Kidney (tissue), 14 donors: ENCODE results near the gene NME7. TPM values are rescaled to one million over a fixed set of nuclear protein-coding genes. Genes with fewer than 3 reads are reported as not detected.

Experiments
- DNase-seq, 5 donors: peaks; one replicate each; pipeline ENCODE4 v3.0.0-alpha.2; 2013 to 2020
- FAIRE-seq: peaks from 2 replicates; lab custom pipeline; 2012; peaks lifted over from hg19 to GRCh38; lab: Jason Lieb, UNC
- H3K27ac ChIP-seq, 2 donors: one replicate each; pipeline ENCODE4 v1.7.0; 2013; ENCODE audit warnings: low read depth in 2 of 2, low read length in 2 of 2, inconsistent platforms in 1 of 2
- H3K27me3 ChIP-seq: one replicate; pipeline ENCODE4 v1.7.1; 2013; ENCODE audit warnings: low read length, inconsistent platforms; ENCODE audit not compliant: control insufficient read depth, insufficient read depth
- H3K36me3 ChIP-seq, 3 donors: one replicate each; pipeline versions ENCODE4 v1.7.0 to v1.7.1; 2013; ENCODE audit warnings: low read length in 3 of 3, control low read depth in 1 of 3, inconsistent platforms in 1 of 3; ENCODE audit not compliant: insufficient read depth in 3 of 3, control insufficient read depth in 2 of 3
- H3K4me1 ChIP-seq, 3 donors: one replicate each; pipeline versions ENCODE4 v1.7.0 to v1.7.1; 2013; ENCODE audit warnings: low read length in 3 of 3, inconsistent platforms in 1 of 3, low read depth in 1 of 3; ENCODE audit not compliant: control insufficient read depth in 2 of 3, insufficient read depth in 2 of 3
- H3K4me3 ChIP-seq, 3 donors: one replicate each; pipeline versions ENCODE4 v1.7.0 to v1.8.1; 2013; ENCODE audit warnings: low read length in 3 of 3, control low read depth in 1 of 3, inconsistent platforms in 1 of 3
- H3K9ac ChIP-seq, 3 donors: one replicate each; pipeline versions ENCODE4 v1.7.0 to v1.7.1; 2013; ENCODE audit warnings: low read length in 3 of 3, control low read depth in 1 of 3, inconsistent platforms in 1 of 3
- H3K9me3 ChIP-seq, 3 donors: one replicate each; pipeline versions ENCODE4 v1.7.0 to v1.7.1; 2013; ENCODE audit warnings: low read length in 3 of 3, control low read depth in 1 of 3, inconsistent platforms in 1 of 3; ENCODE audit not compliant: control insufficient read depth in 2 of 3, insufficient read depth in 1 of 3
- CTCF ChIP-seq: IDR thresholded peaks from 3 replicates; pipeline ENCODE4 v1.5.1; 2012; ENCODE audit warnings: mild to moderate bottlenecking, moderate library complexity, borderline replicate concordance; ENCODE audit not compliant: insufficient read depth; ENCODE audit errors: extremely low read depth
- intact Hi-C: fragments of 100-400 bp; cut with DNase I; formaldehyde crosslinking; loops from one replicate; pipeline ENCODE4 v1.11.1; 2022
- polyA plus RNA-seq: library from polyadenylated mRNA; stranded (reverse); fragments of 350-450 nt; fragmentation: Illumina TruSeq; extraction: RNeasy Lipid Tissue Mini Kit (QIAGEN cat#74804); gene quantifications from one replicate; pipeline ENCODE4 v1.2.3, GENCODE V29; 2014; ENCODE audit warnings: low read depth, low replicate concordance; ENCODE audit not compliant: insufficient read depth
- total RNA-seq: library from RNA; stranded (reverse); fragmentation: NEBNext Ultra II Directional; extraction: Animal tissue kit (Norgen Biotek cat#: 25700); gene quantifications from one replicate; pipeline ENCODE4 v1.2.1, GENCODE V29; 2021
- donor health status: control.
- donor health status: control.
- donor health status: control.
- donor health status: control.
- donor health status: control.
- donor health status: DM: yes; HTN: yes; CAD: no.
- donor health status: Normal renal cell carcinoma (clear cell type).

NME7 gene
- total and polyA plus RNA-seq, 2 donors from 2014 or later: 13.7 to 31.9 TPM

GRCh38 chr1:169348383-169349036, 19.1 kb downstream of the NME7 start:
- intact Hi-C loops: no loop called here
- Histone ChIP-seq H3K9ac (no peak overlapping the region), H3K36me3 (no peaks in the 10 kb centered on the region), H3K4me3 (no peak overlapping the region), H3K9me3 (no peaks in the 10 kb centered on the region), H3K4me1 (no peaks in the 10 kb centered on the region), H3K27me3 (no peaks in the 10 kb centered on the region), H3K27ac (no peak overlapping the region)
- peak; percentile 81 for TF ChIP-seq CTCF
- DNase-seq: peak in 2 of 5 donors; percentile 67 to 78
- FAIRE-seq: peak; percentile 94

GRCh38 chr1:169347688-169348382, 19.8 kb downstream of the NME7 start:
- no peak overlapping the region for H3K27ac ChIP-seq

GRCh38 chr1:169346036-169346589, 21.5 kb downstream of the NME7 start:
- FAIRE-seq: no peak
- H3K9me3 ChIP-seq: no peaks in the 10 kb centered on the region
- DNase-seq: no peak
- H3K4me1 ChIP-seq: no peaks in the 10 kb centered on the region
- no peak overlapping the region for H3K27ac ChIP-seq
- TF ChIP-seq CTCF: no peak
- H3K4me3 ChIP-seq: no peak overlapping the region
- intact Hi-C loops: no loop called here
- no peak overlapping the region for H3K9ac ChIP-seq
- H3K27me3 ChIP-seq: no peaks in the 10 kb centered on the region
- H3K36me3 ChIP-seq: no peaks in the 10 kb centered on the region

More at GRCh38 chr1:169347688-169348382, 19.8 kb downstream of the NME7 start:
- TF ChIP-seq CTCF: no peak
- H3K9me3 ChIP-seq: no peaks in the 10 kb centered on the region
- H3K4me3 ChIP-seq: no peak overlapping the region
- H3K4me1 ChIP-seq: no peaks in the 10 kb centered on the region
- H3K27me3 ChIP-seq: no peaks in the 10 kb centered on the region
- FAIRE-seq (no peak), DNase-seq (no peak)
- no peak overlapping the region for H3K9ac ChIP-seq
- intact Hi-C loops: no loop called here
- H3K36me3 ChIP-seq: no peaks in the 10 kb centered on the region
